Endothelial cell of umbilical vein (primary cell): Measurements from ENCODE around the gene CHCHD3. TPM values are rescaled to one million over a fixed set of nuclear protein-coding genes. Genes with fewer than 3 reads are reported as not detected.

ENCODE experiments used
- BruUV-seq: library from RNA; stranded (reverse); fragments of 400-500 nt; replicated peaks from 2 replicates; lab custom pipeline; 2021; lab: Mats Ljungman, UMichigan
- CTCF ChIA-PET: fragments of 300-600, 350-600 bp; sonication (Branson Sonifier 250); formaldehyde crosslinking; loops from one replicate; lab custom pipeline; 2021; ENCODE audit warnings: antibody characterized with exemption, inconsistent platforms; lab: Charles Lee
- POLR2A ChIA-PET: fragments of 300-600, 350-600 bp; sonication (Branson Sonifier 250); formaldehyde crosslinking; loops from one replicate; lab custom pipeline; 2021; ENCODE audit warnings: antibody characterized with exemption, inconsistent platforms; lab: Charles Lee
- DNase-seq: peaks from one replicate; pipeline ENCODE4 v3.0.0-alpha.2; 2011; ENCODE audit warnings: low read depth, low spot score
- FAIRE-seq: peaks from 2 replicates; lab custom pipeline; 2011; peaks lifted over from hg19 to GRCh38; lab: Jason Lieb, UNC
- H2AFZ ChIP-seq: 2 replicates; pipeline ENCODE4 v1.6.0; 2012; ENCODE audit warnings: low read depth, low read length, control low read depth, inconsistent platforms
- H3K27ac ChIP-seq: 2 replicates; pipeline ENCODE4 v1.5.1; 2011; ENCODE audit warnings: low read depth, mild to moderate bottlenecking, control low read depth, low read length, moderate library complexity; ENCODE audit not compliant: insufficient read depth
- H3K27me3 ChIP-seq, 2 experiments: 2 replicates each; pipeline versions ENCODE4 v1.6.0 to v1.6.1; 2011; ENCODE audit warnings: low read length in 2 of 2, mixed read lengths in 1 of 2; ENCODE audit not compliant: control insufficient read depth in 2 of 2, insufficient read depth in 2 of 2
- H3K36me3 ChIP-seq, 2 experiments: 2 replicates in 1 of 2; 3 replicates in 1 of 2; pipeline ENCODE4 v1.5.1; 2011; ENCODE audit warnings: low read length in 2 of 2, mild to moderate bottlenecking in 1 of 2, moderate library complexity in 1 of 2; ENCODE audit not compliant: control insufficient read depth in 2 of 2, insufficient read depth in 2 of 2; ENCODE audit errors: extremely low read depth in 1 of 2
- H3K4me1 ChIP-seq: 3 replicates; pipeline ENCODE4 v1.5.1; 2011; ENCODE audit warnings: mild to moderate bottlenecking, low read length; ENCODE audit not compliant: control insufficient read depth, insufficient read depth; ENCODE audit errors: extremely low read depth
- H3K4me2 ChIP-seq: 2 replicates; pipeline ENCODE4 v1.6.1; 2011; ENCODE audit warnings: low read length, control low read depth, mixed read lengths; ENCODE audit not compliant: insufficient read depth
- H3K4me3 ChIP-seq, 3 experiments: fragments of 200-600 bp in 1 of 3; sonication (generic), shearing (Covaris generic) in 1 of 3; replicated peaks in 1 of 3; 2 replicates each; pipeline ENCODE4 v1.5.1; 2011 to 2016; ENCODE audit warnings: control low read depth in 3 of 3, low read length in 3 of 3, mild to moderate bottlenecking in 2 of 3, inconsistent platforms in 1 of 3, low read depth in 1 of 3, moderate library complexity in 1 of 3; ENCODE audit not compliant: insufficient read depth in 1 of 3
- H3K79me2 ChIP-seq: 2 replicates; pipeline ENCODE4 v1.6.0; 2012; ENCODE audit warnings: low read length, inconsistent platforms; ENCODE audit not compliant: control insufficient read depth, insufficient read depth
- H3K9ac ChIP-seq: replicated peaks from 2 replicates; pipeline ENCODE3; 2011; ENCODE audit warnings: low read length, control low read depth; ENCODE audit not compliant: insufficient read depth; ENCODE audit errors: extremely low read depth
- H3K9me1 ChIP-seq: replicated peaks from 3 replicates; pipeline ENCODE4 v1.6.0; 2011; ENCODE audit warnings: mild to moderate bottlenecking, low read length; ENCODE audit not compliant: control insufficient read depth, insufficient read depth; ENCODE audit errors: extremely low read depth
- H3K9me3 ChIP-seq: replicated peaks from 2 replicates; pipeline ENCODE4 v1.5.1; 2012; ENCODE audit warnings: low read length, inconsistent platforms; ENCODE audit not compliant: control insufficient read depth, insufficient read depth
- H4K20me1 ChIP-seq: replicated peaks from 2 replicates; pipeline ENCODE3; 2011; ENCODE audit warnings: mild to moderate bottlenecking, low read length; ENCODE audit not compliant: control insufficient read depth, insufficient read depth; ENCODE audit errors: extremely low read depth
- EZH2 ChIP-seq: IDR thresholded peaks from 2 replicates; pipeline ENCODE4 v1.6.1; 2012; ENCODE audit warnings: borderline replicate concordance, low read depth, mild to moderate bottlenecking, moderate library complexity, low read length, inconsistent platforms; ENCODE audit not compliant: severe bottlenecking
- FOS ChIP-seq: IDR thresholded peaks from 2 replicates; pipeline ENCODE4 v1.6.1; 2011; ENCODE audit warnings: mild to moderate bottlenecking, low read length, moderate library complexity, borderline replicate concordance; ENCODE audit not compliant: insufficient read depth
- GATA2 ChIP-seq: IDR thresholded peaks from 2 replicates; pipeline ENCODE4 v1.7.0; 2011; ENCODE audit warnings: low read depth, mild to moderate bottlenecking, moderate library complexity, mixed read lengths, low read length; ENCODE audit not compliant: insufficient read length, insufficient read depth
- JUN ChIP-seq: IDR thresholded peaks from 2 replicates; pipeline ENCODE4 v1.6.1; 2011; ENCODE audit warnings: borderline replicate concordance, low read depth; ENCODE audit not compliant: insufficient read length, insufficient read depth
- MYC ChIP-seq: IDR thresholded peaks from one replicate; pipeline ENCODE4 v1.6.1; 2011; ENCODE audit warnings: mild to moderate bottlenecking, low read depth, low read length
- POLR2A ChIP-seq: IDR thresholded peaks from 2 replicates; pipeline ENCODE4 v1.6.1; 2012; ENCODE audit warnings: low read depth, mild to moderate bottlenecking, control low read depth, low read length
- POLR2AphosphoS5 ChIP-seq: IDR thresholded peaks from 2 replicates; pipeline ENCODE4 v1.6.1; 2012; ENCODE audit warnings: low read depth, mild to moderate bottlenecking, control low read depth, low read length, moderate library complexity; ENCODE audit not compliant: insufficient read depth
- dilution Hi-C: fragments of 300-500 bp; cut with MboI; formaldehyde crosslinking; loops from one replicate; pipeline ENCODE4 v1.15.0; 2019; ENCODE audit warnings: low sequenced_read_pairs; ENCODE audit not compliant: extremely low pct_ligation_motif_present
- intact Hi-C: fragments of 100-400 bp; cut with micrococcal nuclease; formaldehyde crosslinking; loops from one replicate; pipeline ENCODE4 v1.10.0; 2022
- polyA plus RNA-seq, 4 experiments: library from polyadenylated mRNA; depleted of rRNA in 3 of 4; stranded (reverse) in 3 of 4; unstranded in 1 of 4; fragments of >200 nt; gene quantifications; 2 replicates each; pipeline versions ENCODE4 v1.2.1 to v1.2.3, GENCODE V29; 2011 to 2012; ENCODE audit warnings: missing spikeins in 1 of 4
- total RNA-seq: library from RNA; stranded (reverse); gene quantifications from 2 replicates; pipeline ENCODE4 v1.2.3, GENCODE V29; 2021
- TF ChIP-seq, protein P1 (sequence below), 2 donors: IDR thresholded peaks; 1 replicate in 1 of 2; 2 replicates in 1 of 2; pipeline ENCODE4 v1.5.1; 2011; ENCODE audit warnings: low read length in 2 of 2, mild to moderate bottlenecking in 2 of 2, moderate library complexity in 2 of 2, control low read depth in 1 of 2, inconsistent platforms in 1 of 2, low read depth in 1 of 2; ENCODE audit not compliant: insufficient read depth in 1 of 2; ENCODE audit errors: extremely low read depth in 1 of 2
- TF ChIP-seq, protein P2 (sequence below): IDR thresholded peaks from 2 replicates; pipeline ENCODE4 v1.6.1; 2011; ENCODE audit not compliant: insufficient read depth, insufficient read length

Gene CHCHD3
- total and polyA plus RNA-seq, 2 donors (not counting 3 experiments of a cell fraction or from before 2014, with no cell fraction given), result 22.0 to 63.7 TPM

DNA sequence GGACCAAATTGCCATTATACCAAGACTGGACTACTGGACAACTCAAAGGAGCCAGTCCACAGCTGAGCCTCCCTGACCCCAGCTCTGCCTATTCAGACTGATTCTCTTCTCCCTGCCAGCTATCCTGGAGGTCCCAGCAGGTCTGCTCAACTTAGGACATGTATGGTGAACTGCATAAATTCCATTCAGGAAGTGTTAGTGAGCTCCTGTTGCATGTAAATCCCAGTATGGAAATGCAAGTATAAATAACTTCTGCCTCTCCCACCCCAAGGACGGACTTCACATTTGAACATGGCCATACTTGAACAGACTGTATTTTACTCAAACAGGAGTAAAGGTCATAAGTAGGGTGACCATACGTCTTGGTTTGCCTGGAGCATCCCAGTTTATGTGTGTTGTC lies 128.4 kb downstream of the CHCHD3 start:
- Histone ChIP-seq H3K79me2 (no peaks in the 10 kb centered on the region), H3K4me3 (no peak overlapping the region), H3K4me2 (no peak overlapping the region), H3K27me3 (no peaks in the 10 kb centered on the region), H4K20me1 (no peaks in the 10 kb centered on the region), H3K9me3 (no peaks in the 10 kb centered on the region), H3K9me1 (no peaks in the 10 kb centered on the region), H3K9ac (no peak overlapping the region), H3K27ac (no peak overlapping the region), H3K36me3 (no peaks in the 10 kb centered on the region), H2AFZ (no peak overlapping the region), H3K4me1 (no peaks in the 10 kb centered on the region)
- no peak for FAIRE-seq
- no peak for DNase-seq
- dilution Hi-C loops (no loop called here), intact Hi-C loops (no loop called here)
- BruUV-seq, result no TSS peak
- TF ChIP-seq, protein P1, sequence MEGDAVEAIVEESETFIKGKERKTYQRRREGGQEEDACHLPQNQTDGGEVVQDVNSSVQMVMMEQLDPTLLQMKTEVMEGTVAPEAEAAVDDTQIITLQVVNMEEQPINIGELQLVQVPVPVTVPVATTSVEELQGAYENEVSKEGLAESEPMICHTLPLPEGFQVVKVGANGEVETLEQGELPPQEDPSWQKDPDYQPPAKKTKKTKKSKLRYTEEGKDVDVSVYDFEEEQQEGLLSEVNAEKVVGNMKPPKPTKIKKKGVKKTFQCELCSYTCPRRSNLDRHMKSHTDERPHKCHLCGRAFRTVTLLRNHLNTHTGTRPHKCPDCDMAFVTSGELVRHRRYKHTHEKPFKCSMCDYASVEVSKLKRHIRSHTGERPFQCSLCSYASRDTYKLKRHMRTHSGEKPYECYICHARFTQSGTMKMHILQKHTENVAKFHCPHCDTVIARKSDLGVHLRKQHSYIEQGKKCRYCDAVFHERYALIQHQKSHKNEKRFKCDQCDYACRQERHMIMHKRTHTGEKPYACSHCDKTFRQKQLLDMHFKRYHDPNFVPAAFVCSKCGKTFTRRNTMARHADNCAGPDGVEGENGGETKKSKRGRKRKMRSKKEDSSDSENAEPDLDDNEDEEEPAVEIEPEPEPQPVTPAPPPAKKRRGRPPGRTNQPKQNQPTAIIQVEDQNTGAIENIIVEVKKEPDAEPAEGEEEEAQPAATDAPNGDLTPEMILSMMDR (IDR thresholded peaks at IDR 0.05; ENCODE audit: extremely low read depth in 1 of 2, insufficient read depth in 1 of 2, low read depth in 1 of 2, low read length in 2 of 2), result no peak
- TF ChIP-seq, protein P2, sequence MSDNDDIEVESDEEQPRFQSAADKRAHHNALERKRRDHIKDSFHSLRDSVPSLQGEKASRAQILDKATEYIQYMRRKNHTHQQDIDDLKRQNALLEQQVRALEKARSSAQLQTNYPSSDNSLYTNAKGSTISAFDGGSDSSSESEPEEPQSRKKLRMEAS, result no peak
- no peak for TF ChIP-seq POLR2A
- no peak for TF ChIP-seq EZH2
- TF ChIP-seq POLR2AphosphoS5, result no peak
- TF ChIP-seq JUN, result no peak
- TF ChIP-seq MYC, result no peak
- TF ChIP-seq FOS, result no peak
- no peak for TF ChIP-seq GATA2
- ChIA-PET POLR2A (no interaction called here), CTCF (no interaction called here)
